CD4-positive, alpha-beta T cell treated with Interleukin-10 for 1 hour (primary cell): ENCODE data around the gene GNA14.
"Not testable (repeated sequence)": the region's sequence is repeated elsewhere in the genome, so short reads cannot be mapped to it uniquely, and the experiment has no call there.

ENCODE experiments used
- DNase-seq: peaks from one replicate; pipeline ENCODE4 v3.0.0-alpha.2; 2020

GNA14 gene

DNA sequence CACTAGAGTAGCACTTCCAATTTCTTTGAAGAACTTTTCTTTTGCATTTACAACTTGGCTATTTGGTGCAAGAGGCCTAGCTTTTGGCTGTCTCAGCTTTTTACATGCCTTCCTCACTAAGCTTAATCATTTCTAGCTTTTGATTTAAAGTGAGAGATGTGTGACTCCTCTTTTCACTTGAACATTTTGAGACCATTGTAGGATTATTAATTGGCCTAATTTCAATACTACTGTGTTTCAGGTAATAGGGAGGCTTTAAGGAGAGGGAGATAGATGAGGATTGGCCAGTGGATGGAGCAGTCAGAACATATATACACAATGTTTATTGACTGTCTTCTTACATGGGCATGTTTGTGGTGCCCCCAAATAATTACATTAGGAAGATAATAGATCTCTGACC lies 161.7 kb downstream of the GNA14 start:
- no peak for DNase-seq

DNA sequence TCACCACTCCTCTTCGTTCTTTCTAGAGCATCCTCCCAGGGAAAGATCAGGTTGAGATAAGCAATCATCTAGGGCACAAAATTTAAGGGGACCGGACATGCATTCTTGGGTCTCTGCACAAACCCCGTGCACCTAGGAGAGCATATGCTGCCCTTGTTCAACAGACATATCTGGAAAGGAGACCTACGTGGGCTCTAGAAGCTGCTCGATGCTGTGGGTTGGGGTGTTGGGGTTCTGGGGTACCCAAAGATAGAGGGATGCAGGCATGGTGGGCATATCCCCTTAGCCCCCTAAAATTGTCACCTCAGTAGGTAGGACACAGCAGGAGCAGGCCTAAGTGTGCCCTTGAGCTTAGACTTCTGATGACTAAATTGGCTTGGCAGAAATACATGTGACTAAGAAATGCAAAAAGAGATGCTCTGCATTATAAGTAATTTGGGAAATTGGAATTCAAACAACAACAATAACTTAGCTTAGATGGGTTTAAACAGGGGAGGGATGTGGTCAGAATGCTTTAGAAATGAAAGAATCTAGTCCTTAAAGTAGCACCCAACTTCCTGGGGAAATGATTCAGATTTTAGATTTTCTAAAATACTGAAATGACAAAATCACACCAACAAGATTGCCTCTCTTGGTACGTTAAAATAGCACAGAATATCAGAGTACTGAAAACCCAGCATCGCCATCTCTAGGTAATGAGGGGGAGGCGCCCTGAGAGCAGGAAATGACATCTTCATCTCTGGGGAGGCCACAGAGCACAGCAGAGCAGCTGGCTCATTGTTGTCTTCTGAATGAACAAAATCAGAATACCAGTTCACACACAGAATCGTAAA lies 172.3 kb downstream of the GNA14 start:
- DNase-seq, result peak; percentile 43

DNA sequence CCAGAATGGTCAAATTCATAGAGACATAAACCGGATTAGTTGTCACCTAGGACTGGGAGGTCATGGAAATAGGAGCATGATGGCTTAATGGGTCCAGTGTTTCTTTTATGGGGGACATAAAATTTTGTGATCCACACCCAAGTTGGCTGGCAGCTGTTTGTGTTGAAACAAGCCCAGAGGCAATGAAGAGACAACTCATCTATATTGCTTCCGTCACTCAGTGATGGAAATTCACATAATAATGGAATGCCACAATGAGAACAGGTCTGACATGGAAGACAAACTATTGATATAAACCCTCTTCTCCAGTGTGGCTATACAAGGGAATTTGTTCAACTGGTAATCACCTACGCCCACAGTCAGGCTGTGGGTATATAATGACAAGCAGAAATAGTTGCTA lies 173.2 kb downstream of the GNA14 start:
- DNase-seq, result no peak

DNA sequence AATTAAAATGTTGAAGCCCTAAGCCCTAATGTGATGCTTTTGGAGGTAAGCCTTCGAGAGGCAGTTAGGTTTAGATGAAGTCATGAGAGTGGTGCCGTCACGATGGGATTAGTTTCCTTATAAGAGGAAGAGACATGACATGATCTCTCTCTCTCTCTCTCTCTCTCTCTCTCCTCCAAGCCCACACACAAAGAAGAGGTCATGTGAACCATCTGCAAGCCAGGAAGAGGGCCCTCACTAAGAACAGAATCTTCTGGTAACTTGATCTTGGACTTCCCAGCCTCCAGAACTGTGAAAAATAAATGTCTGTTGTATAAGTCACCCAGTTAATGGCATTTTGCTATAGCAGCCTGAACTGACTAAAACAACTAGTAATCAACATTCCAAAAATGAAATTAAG lies 175.5 kb downstream of the GNA14 start:
- DNase-seq, result no peak

DNA sequence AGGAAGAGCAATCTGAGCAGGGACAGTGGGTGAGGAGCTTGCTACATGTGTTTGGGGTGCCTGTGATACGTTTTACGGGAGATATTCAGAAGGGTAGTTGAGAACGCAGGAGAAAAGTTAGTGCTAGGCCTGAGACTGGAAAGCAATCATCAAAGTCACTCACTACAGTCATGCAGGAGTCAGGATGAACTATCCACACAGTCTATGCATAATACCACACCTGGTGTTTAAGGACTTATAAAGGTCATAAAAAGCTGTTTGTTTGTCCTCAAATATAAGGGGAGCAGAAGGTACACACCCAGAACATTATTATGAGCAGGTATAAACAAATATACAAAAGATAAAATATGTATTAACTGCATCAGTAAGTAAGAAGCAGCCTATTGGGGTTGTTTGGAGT lies 176.6 kb downstream of the GNA14 start:
- DNase-seq, result no peak

DNA sequence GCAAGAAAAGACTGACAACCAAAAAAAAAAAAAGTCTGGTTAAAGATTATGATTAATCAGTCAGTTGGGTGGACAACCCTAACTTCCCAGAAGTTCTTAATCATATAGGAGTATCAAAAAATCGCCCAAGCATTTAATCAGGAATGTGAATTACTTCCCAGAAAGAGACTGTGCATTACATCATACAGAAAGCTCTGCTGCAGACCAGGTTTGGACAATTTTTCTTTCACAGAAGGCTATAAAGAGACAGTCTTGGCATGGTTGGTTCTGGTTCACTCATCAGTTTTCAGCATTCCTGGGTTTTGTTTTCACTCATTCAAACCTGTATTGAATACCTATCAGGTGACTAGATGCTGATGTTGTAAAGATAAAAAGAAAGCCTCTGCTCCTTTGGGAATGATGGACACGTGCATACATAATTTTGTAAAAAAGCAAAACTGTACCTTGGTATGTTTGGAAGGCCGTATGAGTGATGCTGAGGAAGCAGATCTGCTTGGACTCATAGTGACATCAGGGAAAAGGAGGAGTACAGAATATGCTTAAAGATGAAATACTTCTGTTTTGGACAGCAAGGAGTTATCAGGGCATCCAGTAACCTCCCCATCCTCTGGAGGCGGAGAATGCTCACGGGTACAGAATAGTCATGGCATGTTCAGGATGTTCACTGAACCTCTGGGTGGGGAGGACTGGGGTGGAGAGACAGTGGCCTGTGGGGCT lies 178.4 kb downstream of the GNA14 start:
- no peak for DNase-seq

DNA sequence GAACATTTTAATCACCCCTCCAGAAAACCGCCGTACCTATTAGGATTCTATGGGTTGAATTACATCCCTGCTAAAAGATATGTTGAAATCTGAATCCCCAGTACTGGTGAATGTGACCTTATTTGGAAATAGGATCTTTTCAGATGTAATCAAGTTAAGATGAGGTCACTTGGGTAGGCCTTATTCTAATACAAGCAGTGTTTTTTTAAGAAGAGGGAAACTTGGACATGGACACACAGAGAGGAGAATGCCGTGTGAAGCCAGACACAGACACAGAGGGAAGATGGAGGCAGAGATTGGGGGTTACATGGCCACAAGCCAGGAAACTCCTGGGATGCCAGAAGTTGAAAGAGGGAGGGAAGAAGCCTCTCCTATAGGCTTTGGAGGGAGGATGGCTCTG lies 183.5 kb downstream of the GNA14 start:
- DNase-seq, result no peak

DNA sequence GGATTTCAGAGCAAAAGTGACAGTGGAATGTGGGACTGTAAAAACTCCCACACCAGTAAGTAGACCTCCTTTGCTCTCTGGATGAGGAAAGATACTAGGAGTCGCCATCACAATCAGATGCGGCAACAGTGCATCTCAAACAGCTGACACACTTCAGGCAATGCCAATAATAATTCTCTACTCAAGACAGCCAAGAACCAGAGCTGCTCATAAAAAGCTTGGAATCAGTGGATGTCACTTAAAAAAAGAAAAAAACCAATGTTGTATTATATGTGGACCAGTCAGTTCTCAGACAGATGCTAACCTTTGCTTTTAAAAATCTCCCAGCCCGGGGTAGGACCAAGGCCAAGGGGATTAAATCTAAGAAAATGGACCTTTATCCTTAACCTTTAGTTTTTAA lies 185.0 kb downstream of the GNA14 start:
- no peak for DNase-seq

DNA sequence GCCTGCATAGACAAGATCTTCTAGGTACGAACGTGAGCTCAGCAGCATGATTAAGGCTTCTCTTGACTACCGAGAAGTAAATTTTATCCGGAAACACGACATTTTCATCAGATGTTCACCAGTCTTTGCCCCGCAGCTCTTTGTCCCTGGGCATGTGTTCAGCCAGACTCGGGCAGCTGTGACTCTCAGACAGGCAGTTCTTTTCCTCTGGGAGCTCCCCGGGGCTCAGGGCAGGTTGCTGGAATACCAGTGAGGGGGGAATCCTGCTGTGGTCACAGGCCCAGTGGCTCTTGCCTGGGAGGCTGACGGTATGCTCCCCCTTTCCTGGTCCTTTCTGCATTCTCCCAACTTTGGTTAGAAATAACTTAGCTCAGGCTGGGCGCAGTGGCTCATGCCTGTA lies 186.1 kb downstream of the GNA14 start:
- DNase-seq, result no peak

DNA sequence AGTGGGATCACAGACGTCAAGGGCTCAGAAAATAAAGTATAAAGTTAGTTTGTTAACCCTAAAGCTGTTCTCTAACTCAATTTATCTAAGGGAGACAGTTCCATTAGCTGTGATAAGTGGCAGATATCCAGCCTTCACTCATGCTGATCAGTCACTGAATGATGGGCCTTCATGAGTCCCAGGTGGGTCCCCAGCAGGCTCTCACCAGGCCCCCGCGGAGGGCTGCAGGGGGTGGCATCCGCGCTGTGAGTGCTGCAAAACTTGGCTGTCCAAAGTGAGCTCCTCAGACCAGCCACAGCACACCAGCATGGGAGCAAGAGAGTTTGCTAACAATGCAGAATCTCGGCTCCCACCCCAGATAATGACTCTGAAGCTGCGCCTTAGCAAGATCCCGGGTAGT lies 187.2 kb downstream of the GNA14 start:
- DNase-seq, result no peak

DNA sequence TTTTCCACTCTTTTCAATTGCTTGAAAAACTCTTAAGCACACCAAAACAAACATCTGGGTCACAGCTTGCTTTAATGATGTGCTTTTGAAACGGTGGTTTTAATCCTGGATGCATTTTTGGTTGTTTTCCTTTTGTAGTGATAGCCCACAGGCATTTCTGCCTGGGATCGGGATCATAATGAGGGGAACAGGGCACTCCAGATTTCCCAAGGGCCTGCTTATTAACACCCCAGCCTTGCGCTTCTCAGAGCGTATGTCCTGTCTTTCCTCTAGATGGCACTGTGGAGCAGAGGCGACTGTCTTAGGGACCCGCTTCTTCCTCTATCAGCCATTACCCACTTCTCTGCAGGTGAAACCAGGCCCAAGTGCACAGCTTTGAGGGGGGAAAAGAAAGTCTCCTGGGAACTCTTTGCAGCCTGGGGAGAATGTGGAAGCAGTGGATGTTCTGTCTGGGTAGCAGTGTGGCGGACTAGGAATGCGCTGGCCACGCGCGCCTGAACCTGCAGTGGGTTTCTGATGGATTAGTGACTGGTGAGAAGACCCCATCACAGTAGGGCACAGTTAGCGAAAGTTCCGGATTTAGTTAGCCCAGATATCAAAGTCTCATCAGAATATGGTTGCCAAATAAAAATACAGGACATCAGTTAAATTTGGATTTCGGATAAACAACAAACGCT lies 190.1 kb downstream of the GNA14 start:
- DNase-seq, result peak; percentile 70

DNA sequence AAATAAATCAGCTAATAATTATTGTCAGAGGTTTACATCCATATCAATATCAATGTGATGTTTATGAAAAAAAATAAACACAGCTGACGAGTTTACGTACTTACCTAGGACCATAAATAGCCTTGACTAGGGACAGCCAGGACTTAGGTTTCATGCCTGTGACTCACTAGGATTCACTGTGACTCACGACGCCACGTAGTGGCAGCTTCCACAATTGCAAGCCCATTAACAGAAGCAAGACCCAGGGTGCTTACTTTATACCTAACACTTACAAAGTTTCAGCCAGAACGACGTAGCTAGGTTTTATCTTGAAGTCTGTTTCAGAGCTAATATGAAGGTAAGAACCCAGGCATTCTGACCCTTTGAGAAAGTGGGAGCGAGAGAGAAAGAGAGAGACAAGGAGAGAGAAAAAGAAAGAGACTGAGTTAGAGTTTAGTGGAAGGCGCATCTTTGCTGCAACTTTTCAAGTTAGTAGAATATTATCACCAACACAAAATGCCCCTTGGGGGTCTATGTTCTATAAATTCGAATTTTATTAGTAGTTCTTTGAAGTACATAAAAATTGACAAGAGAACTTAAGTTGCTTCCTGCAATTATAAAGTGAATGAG lies 191.2 kb downstream of the GNA14 start:
- peak; percentile 82 for DNase-seq

DNA sequence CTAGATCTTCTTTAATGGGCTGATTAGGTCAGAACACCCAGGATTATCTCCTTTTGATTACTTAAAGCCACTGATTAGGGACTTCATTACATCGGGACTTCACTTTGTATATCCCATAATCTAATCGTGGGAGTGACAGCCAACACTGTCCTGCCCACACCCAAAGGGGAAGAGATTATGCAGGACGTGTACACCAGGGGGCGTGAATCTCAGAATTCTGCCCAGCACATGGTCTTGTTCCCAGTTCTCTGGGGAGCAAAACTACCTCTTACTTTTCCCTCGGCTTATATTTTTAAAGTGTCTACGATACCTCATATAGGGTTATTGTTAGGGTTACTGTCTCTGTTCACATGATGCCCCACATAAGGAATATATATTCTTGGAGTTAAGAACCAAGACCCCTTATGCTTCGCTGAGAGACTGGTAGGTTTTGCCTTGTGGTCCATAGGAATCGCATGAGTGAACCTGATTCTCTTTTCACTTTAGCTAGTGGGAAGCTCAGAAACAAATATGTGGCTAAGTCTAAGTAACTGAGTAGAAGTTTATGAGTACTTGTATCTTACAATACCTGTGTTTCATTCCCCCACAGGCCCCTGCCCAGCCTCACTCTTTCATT lies 192.7 kb downstream of the GNA14 start:
- peak; percentile 28 for DNase-seq

DNA sequence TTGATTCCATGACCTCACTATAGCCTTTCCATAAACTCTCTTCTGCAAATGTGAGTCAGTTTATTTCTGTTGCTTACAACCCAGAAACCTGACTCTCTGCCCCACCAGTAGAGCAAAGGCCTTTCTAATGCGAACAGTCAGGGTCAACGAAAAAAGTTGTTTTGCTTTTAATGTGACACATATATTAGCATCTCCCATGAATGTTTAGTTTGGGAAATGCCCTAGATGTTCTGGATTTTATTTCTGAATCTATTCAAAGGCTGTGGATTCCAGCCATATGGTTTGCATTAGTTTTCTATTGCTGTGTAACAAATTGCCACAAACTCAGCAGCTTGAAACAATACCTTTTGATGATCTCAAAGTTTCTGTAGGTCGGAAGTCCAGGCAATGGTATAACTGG lies 193.5 kb downstream of the GNA14 start:
- DNase-seq, result no peak

DNA sequence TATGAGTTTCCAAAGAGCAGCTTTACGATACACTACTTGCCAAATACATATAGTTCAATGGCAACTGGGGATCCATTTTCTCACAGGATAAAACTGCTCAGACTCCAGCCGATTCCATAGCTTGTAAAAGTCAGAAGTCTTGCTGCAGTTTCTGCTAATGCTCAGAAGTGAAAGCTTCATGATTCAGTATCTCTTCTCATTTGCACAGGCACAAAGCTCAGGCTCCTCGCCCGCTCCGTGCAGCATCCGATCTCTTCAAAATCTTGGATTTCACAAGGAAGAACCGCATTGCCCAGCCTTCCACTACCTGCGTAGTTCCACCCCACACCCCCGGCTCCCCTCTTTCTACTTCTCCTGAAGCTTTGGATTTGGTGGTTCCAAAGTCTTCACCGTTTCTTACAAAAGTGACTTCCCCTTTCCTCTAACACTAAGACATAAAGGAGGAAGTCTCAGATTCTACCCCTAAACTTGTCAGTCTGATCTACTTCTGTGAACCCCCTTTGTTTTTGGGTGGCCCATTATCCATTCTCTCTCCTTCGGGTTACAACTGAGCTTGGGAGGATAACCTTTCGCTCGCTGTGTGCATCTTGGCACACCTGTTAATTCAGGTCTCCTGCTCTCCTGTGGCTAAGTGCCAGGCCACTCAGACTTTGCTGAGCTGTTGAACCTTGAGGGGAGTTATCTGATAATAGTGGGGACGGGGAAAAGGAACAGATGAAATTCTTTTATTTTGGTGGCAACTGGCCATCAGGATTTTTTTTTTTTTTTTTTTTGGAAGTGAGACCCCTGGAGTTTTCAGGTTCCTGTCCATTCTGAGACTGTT lies 194.1 kb downstream of the GNA14 start:
- DNase-seq, result no peak

DNA sequence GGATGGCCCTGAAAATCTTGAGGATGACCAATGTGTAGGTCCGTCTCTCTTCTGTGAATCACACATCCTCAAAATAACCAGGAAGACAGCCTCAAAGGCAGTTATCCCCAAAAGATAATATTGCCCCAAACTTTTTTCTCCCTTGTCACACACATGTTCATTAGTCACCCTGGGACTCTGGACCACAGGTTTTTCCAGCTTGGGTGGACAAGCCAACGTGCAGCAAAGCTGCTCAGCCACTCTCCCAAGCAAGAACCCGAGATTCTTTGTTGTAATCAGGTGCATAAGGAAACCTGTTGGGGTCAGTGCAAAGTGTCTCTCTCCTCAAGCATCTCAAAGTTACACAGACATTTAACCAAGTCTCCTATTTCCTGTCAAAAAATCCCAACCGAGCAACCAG lies 196.6 kb downstream of the GNA14 start:
- no peak for DNase-seq

DNA sequence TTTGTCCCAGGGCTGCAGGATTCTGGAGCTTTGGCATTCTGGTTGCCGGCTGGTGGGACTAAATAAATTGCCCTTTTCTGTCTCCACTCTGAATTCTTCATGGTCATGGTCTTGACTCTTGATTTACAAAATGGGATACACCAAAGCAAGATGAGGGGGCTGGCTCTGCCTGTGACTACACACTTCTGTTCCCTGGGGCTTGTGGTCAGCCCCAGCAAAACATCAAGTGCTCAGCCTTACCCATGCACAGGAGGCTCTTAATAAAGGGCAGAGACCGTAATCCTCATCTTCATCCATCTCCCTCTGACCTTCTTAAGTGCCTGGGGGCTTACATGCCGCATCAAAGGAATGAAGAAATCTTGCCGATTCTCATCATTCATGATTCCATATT lies 198.0 kb downstream of the GNA14 start:
- DNase-seq, result no peak

DNA sequence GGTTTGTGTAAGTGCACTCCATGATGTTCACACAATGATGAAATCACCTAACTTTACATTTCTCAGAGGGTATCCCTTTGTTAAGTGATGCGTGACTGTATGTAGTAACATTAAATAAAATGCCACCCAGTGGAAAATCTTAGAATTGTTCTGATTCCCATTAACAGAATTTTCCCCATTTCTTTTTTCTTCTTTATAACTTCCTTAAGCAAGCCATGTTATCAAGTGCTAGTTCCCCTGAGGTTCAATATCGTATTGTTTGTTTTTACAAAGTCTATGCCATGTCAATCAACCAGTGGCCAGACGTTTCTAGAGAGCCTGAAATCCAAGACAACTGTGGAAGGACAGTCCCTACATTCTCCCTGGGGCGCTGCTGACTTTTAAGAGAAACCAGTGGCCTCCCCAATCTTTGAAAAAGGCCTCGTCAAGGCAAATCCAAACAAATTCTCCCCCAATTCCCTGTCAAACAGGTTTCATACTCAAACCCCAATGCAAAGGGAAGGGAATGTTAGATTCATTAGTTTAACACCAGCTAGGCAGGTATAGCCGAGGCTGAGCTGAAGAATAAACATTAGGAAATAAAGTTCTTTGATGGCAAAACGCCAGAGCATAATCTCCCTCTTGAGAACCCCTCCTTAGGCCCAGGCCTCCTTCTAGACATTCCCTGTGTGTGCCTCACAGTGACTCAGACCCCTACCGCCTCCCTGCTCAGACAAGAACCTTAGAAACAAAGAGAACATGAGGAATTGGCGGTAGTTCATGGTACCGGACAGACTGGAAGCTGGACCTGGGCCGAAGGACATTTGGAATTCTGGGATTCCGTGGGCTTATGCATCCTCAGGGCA lies 198.7 kb downstream of the GNA14 start:
- no peak for DNase-seq

DNA sequence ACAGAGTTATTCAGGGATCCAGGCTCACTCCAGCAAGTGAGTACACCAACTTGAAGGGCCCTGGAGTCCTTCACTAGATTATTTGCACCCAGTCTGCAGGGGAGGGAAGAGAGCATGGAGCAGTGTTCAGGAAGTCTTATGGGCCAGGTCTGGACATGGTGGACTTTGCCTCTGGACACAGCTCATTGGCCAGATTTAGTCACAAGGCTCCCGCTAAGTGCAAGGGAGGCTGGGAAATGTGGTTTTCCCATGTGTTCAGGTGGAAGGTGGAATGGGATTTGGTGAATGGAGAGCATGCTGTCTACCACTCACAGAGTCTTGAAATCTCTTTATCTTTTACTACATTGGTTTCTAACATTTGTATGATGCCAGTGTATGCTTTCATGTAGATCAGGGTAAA lies 200.5 kb downstream of the GNA14 start:
- no peak for DNase-seq

DNA sequence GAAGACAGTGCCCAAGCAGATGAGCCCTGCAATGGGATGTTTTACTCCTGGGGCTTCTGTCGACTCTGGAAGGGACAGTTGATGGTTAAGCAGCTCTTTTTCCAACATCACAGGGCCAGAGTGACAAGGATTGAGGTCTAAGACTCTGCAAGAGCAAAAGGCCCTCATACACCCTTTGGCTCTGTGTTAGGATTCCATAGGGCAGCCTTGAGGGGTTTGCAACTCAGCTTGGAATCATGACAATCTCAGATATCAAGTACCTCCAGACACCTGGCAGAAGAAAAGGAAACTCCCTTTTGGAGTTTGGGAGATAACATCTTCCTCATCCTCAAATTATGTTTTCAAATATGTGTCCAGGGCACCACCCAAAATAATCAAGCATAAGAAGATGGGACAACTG lies 205.7 kb downstream of the GNA14 start:
- DNase-seq, result no peak

DNA sequence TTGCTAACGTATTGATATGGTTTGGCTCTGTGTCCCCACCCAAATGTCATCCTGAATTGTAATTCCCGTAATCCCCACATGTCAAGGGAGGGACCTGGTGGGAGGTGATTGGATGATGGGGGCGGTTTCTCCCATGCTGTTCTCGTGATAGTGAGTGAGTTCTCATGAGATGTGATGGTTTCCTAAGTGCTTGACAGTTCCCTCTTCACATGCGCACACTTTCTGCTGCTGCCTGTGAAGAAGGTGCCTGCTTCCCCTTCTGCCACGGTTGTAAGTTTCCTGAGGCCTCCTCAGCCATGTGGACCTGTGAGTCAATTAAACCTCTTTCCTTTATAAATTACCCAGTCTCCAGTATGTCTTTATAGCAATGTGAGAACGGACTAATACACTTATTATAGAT lies 207.0 kb downstream of the GNA14 start:
- DNase-seq, result not testable (repeated sequence)
